Measurements from ENCODE around the gene LRRC18.

LRRC18 gene

GRCh38 chr10:48906841-48907240, 32.8 kb downstream of the LRRC18 start:
- TF ChIP-seq CTCF (IDR thresholded peaks at IDR 0.05; ENCODE audit: low read depth, low read length) = no peak
- no peak for DNase-seq
- H3K36me3 ChIP-seq = no peaks in the 10 kb centered on the region
- no peaks in the 10 kb centered on the region for H3K9me3 ChIP-seq (ENCODE audit: severe bottlenecking)
- no peak overlapping the region for H3K27ac ChIP-seq
- peaks cover 3% of the 10 kb centered on the region for H3K27me3 ChIP-seq (ENCODE audit: insufficient read depth, low read depth, severe bottlenecking)
- H3K4me3 ChIP-seq (ENCODE audit: low read depth, low read length) = no peak overlapping the region

DNA sequence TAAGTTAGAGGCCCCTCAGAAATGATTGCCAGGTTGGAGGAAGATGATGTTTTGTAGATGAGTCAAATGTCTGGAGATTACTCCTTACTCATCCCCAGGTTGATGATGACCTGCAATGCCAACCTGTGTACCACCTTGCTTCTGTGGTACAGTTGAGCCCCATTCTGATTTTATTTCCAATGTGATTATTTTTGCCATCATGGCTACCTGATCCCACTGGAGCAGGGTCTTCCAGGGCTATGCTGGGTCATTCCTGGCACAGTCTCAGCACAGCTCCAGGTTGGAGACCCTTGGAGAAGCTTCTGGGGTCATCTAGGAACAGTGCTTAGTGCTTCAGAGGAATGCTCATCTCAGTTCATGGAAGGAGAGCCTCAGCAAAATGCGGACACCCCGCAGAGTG, 34.3 kb downstream of the LRRC18 start:
- Histone ChIP-seq H3K36me3 (no peaks in the 10 kb centered on the region), H3K9me3 (ENCODE audit: severe bottlenecking) (no peaks in the 10 kb centered on the region), H3K27ac (no peak overlapping the region), H3K4me3 (ENCODE audit: low read depth, low read length) (no peak overlapping the region), H3K27me3 (ENCODE audit: insufficient read depth, low read depth, severe bottlenecking) (peaks cover 5% of the 10 kb centered on the region)
- DNase-seq = no peak
- TF ChIP-seq CTCF (IDR thresholded peaks at IDR 0.05; ENCODE audit: low read depth, low read length) = no peak

DNA sequence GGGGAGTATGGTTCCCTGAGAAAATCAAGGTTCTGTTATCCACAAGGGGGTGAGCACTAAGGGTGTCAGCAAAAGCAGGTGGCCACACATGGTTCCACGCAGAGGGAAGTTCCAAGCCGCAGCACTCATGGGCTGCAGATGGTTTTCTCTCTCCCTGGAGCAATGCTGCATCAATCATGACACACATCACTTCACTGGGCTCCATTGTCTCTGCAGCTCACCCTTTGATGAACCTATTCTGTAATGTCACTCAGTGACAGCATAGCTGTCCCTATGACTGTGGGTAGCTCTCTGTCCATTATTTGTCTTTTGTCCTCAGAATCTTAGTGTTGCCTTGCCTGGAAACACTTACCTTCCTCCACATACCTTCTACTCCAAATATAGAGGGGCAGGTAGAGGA, 34.8 kb downstream of the LRRC18 start:
- no peak overlapping the region for H3K27ac ChIP-seq
- no peak overlapping the region for H3K4me3 ChIP-seq (ENCODE audit: low read depth, low read length)
- H3K9me3 ChIP-seq (ENCODE audit: severe bottlenecking) = no peaks in the 10 kb centered on the region
- TF ChIP-seq CTCF (IDR thresholded peaks at IDR 0.05; ENCODE audit: low read depth, low read length) = no peak
- H3K36me3 ChIP-seq = no peaks in the 10 kb centered on the region
- no peak for DNase-seq
- peaks cover 5% of the 10 kb centered on the region for H3K27me3 ChIP-seq (ENCODE audit: insufficient read depth, low read depth, severe bottlenecking)

- TF ChIP-seq CTCF (IDR thresholded peaks at IDR 0.05; ENCODE audit: low read depth, low read length) = no peak
Observed at GRCh38 chr10:48903151-48903550, 36.5 kb downstream of the LRRC18 start.

GRCh38 chr10:48902096-48902495, 37.5 kb downstream of the LRRC18 start:
- H3K27me3 ChIP-seq (ENCODE audit: insufficient read depth, low read depth, severe bottlenecking) = peaks cover 5% of the 10 kb centered on the region
- H3K9me3 ChIP-seq (ENCODE audit: severe bottlenecking) = no peaks in the 10 kb centered on the region
- no peak overlapping the region for H3K4me3 ChIP-seq (ENCODE audit: low read depth, low read length)
- TF ChIP-seq CTCF (IDR thresholded peaks at IDR 0.05; ENCODE audit: low read depth, low read length) = no peak
- H3K27ac ChIP-seq = no peak overlapping the region
- H3K36me3 ChIP-seq = no peaks in the 10 kb centered on the region
- no peak for DNase-seq

More at GRCh38 chr10:48903151-48903550, 36.5 kb downstream of the LRRC18 start:
- no peak overlapping the region for H3K27ac ChIP-seq
- no peak overlapping the region for H3K4me3 ChIP-seq (ENCODE audit: low read depth, low read length)
- peaks cover 5% of the 10 kb centered on the region for H3K27me3 ChIP-seq (ENCODE audit: insufficient read depth, low read depth, severe bottlenecking)
- H3K9me3 ChIP-seq (ENCODE audit: severe bottlenecking) = no peaks in the 10 kb centered on the region
- H3K36me3 ChIP-seq = no peaks in the 10 kb centered on the region
- DNase-seq = no peak

- no peak for TF ChIP-seq CTCF (IDR thresholded peaks at IDR 0.05; ENCODE audit: low read depth, low read length)
- Histone ChIP-seq H3K9me3 (ENCODE audit: severe bottlenecking) (no peaks in the 10 kb centered on the region), H3K36me3 (no peaks in the 10 kb centered on the region), H3K4me3 (ENCODE audit: low read depth, low read length) (no peak overlapping the region), H3K27ac (no peak overlapping the region), H3K27me3 (ENCODE audit: insufficient read depth, low read depth, severe bottlenecking) (peaks cover 7% of the 10 kb centered on the region)
- no peak for DNase-seq
Observed at GRCh38 chr10:48901319-48901718, 38.3 kb downstream of the LRRC18 start.
